ENCODE results near the gene MRGPRG. TPM values are rescaled to one million over a fixed set of nuclear protein-coding genes. Genes with fewer than 3 reads are reported as not detected.

MRGPRG gene
- total and polyA plus RNA-seq, 9 of the 15 experiments (the other 6 are each of a cell fraction or from before 2014, with no cell fraction given) = not detected

GRCh38 chr11:3181725-3182461 lies 36.7 kb downstream of the MRGPRG start (continued):
- peak in 1 of 2 experiments; percentile 74; a peak in 2 of 4 replicates for TF ChIP-seq ZMIZ1 (IDR thresholded peaks at IDR 0.05; ENCODE audit: low read depth in 2 of 2, low read length in 2 of 2)
- TF ChIP-seq KDM5B (IDR thresholded peaks at IDR 0.05; ENCODE audit: insufficient replicate concordance, low read depth, low read length) = no peak
- TF ChIP-seq ZBTB17 (CRISPR knock-in tag; IDR thresholded peaks at IDR 0.05) = peak; percentile 93

- in situ Hi-C loops (cut with MboI) = no loop called here
- Histone ChIP-seq H2AFZ (ENCODE audit: low read depth, low read length) (no peak overlapping the region), H3K4me3 (no peak overlapping the region), H3K79me2 (ENCODE audit: control insufficient read depth, insufficient read depth, low read length) (no peaks in the 10 kb centered on the region), H3K4me2 (ENCODE audit: insufficient read depth, low read length) (no peak overlapping the region), H3K9me1 (ENCODE audit: control insufficient read depth, insufficient read depth, low read length) (no peaks in the 10 kb centered on the region), H4K20me1 (replicated peaks; ENCODE audit: control insufficient read depth, insufficient read depth, low read length) (no peaks in the 10 kb centered on the region), H3K27ac (ENCODE audit: extremely low read depth, low read depth, low read length) (no peak overlapping the region), H3K4me1 (replicated peaks in 1 of 2; ENCODE audit: control insufficient read depth in 2 of 2, insufficient read depth in 2 of 2, low read length in 2 of 2) (peaks cover 0 to 9% of the 10 kb centered on the region in 2 experiments; a peak in 2 of 5 replicates), H3K36me3 (ENCODE audit: control insufficient read depth, insufficient read depth, low read length) (no peaks in the 10 kb centered on the region), H3K27me3 (ENCODE audit: control insufficient read depth in 2 of 2, insufficient read depth in 2 of 2, low read length in 2 of 2) (no peaks in the 10 kb centered on the region), H3K9ac (ENCODE audit: insufficient read depth in 1 of 2, low read depth in 2 of 2, low read length in 2 of 2) (no peak overlapping the region), H3K9me3 (replicated peaks; ENCODE audit: control insufficient read depth, insufficient read depth, low read depth, low read length) (peaks cover 13% of the 10 kb centered on the region; the same call in 1 of the 2 replicates)
- FAIRE-seq (no peak), DNase-seq (ENCODE audit: extremely low read depth in 1 of 4, low spot score in 3 of 4) (no peak), ATAC-seq (no peak)
- intact Hi-C loops (cut with micrococcal nuclease) = no loop called here
- WGBS (ENCODE audit: insufficient coverage, low coverage, missing lambda C conversion rate) = 56% methylated on average over 5 of the region's 5 CpGs
- POLR2A ChIA-PET = interaction anchor here (1.3 kb wide), 1 partner anchor 9 kb away, joined by 3 read pairs; no protein-coding TSS in a partner anchor
- no peak for TF ChIP-seq ZNF174 (CRISPR knock-in tag; IDR thresholded peaks at IDR 0.05)
- no peak for TF ChIP-seq ELK1 (CRISPR knock-in tag; IDR thresholded peaks at IDR 0.05)
- TF ChIP-seq ID3 (CRISPR knock-in tag; IDR thresholded peaks at IDR 0.05) = no peak
- no peak for TF ChIP-seq ID3 (tag; IDR thresholded peaks at IDR 0.05)
- no peak for TF ChIP-seq HDAC8 (tag; IDR thresholded peaks at IDR 0.05)
- no peak for TF ChIP-seq KDM1A (IDR thresholded peaks at IDR 0.05)
- no peak for TF ChIP-seq NR2C2 (CRISPR knock-in tag; IDR thresholded peaks at IDR 0.05)
- TF ChIP-seq NR2C2 (tag; IDR thresholded peaks at IDR 0.05) = no peak
- TF ChIP-seq ZNF639 (CRISPR knock-in tag; conservative IDR thresholded peaks at IDR 0.05 in 1 of 2, IDR thresholded peaks at IDR 0.05 in 1 of 2) = no peak
- CTCF ChIA-PET (ENCODE audit: low intra/inter-chr PET ratio) = no interaction called here
- no TSS peak for BruUV-seq (replicated peaks)
These were observed 37.7 kb downstream of the MRGPRG start for GRCh38 chr11:3180869-3181268.

Measured in K562 (cell line).